ENCODE data around the gene REM2. TPM values are rescaled to one million over a fixed set of nuclear protein-coding genes. Genes with fewer than 3 reads are reported as not detected.
"Not testable (repeated sequence)": the region's sequence is repeated elsewhere in the genome, so short reads cannot be mapped to it uniquely, and the experiment has no call there.

REM2 gene
- total and polyA plus RNA-seq, 8 donors, result 0.12 to 1.2 (median 0.87) TPM; not detected in 3

- H3K27me3 ChIP-seq, result no peaks in the 10 kb centered on the region
- peak overlapping the region; percentile 72 to 89 (median 84) for H3K27ac ChIP-seq
- H3K4me3 ChIP-seq, result peak overlapping the region; percentile 30 to 49 (median 40)
- peaks cover 41 to 55% (median 48%) of the 10 kb centered on the region in 4 donors for H3K4me1 ChIP-seq
- H3K36me3 ChIP-seq, result no peaks in the 10 kb centered on the region
- intact Hi-C loops (cut with DNase I; ENCODE audit: low total_unique reads), result no loop called here
- TF ChIP-seq EP300 (IDR thresholded peaks at IDR 0.05), result no peak
- peak in 6 of 7 experiments; percentile 67 to 99 (median 91) for TF ChIP-seq CTCF (IDR thresholded peaks at IDR 0.05)
- no peak for TF ChIP-seq POLR2A (IDR thresholded peaks at IDR 0.05)
- TF ChIP-seq POLR2AphosphoS5 (IDR thresholded peaks at IDR 0.05), result peak in 2 of 3 donors; percentile 42 to 55
- 0 to 3% (median 2%) methylated on average over 18 to 20 of the region's 20 CpGs for WGBS, 5 donors
- no peaks in the 10 kb centered on the region for H3K9me3 ChIP-seq
- DNase-seq, result peak; percentile 94 to 96
Observed at GRCh38 chr14:22852940-22853767, 29.9 kb upstream of the REM2 start.

GRCh38 chr14:22854296-22854695 lies 28.7 kb upstream of the REM2 start:
- H3K4me3 ChIP-seq; H3K36me3 ChIP-seq; H3K9me3 ChIP-seq; H3K27me3 ChIP-seq; DNase-seq; intact Hi-C loops (cut with DNase I; ENCODE audit: low total_unique reads); H3K27ac ChIP-seq: not testable (repeated sequence)
- 95 to 99% (median 96%) methylated on average over 11 of the region's 11 CpGs for WGBS, 5 donors
- H3K4me1 ChIP-seq, result peaks cover 30 to 44% (median 38%) of the 10 kb centered on the region in 4 donors

- no peaks in the 10 kb centered on the region for H3K27me3 ChIP-seq
- H3K27ac ChIP-seq, result peak overlapping the region in 1 of 5 donors; percentile 10
- no peak overlapping the region for H3K4me3 ChIP-seq
- no peaks in the 10 kb centered on the region for H3K36me3 ChIP-seq
- DNase-seq, result no peak
- intact Hi-C loops (cut with DNase I; ENCODE audit: low total_unique reads), result no loop called here
- no peaks in the 10 kb centered on the region for H3K9me3 ChIP-seq
- TF ChIP-seq POLR2A (IDR thresholded peaks at IDR 0.05), result no peak
- 73 to 82% (median 75%) methylated on average over 8 of the region's 8 CpGs for WGBS, 5 donors
- peaks cover 22 to 35% (median 29%) of the 10 kb centered on the region in 4 donors for H3K4me1 ChIP-seq
Observed at GRCh38 chr14:22854963-22855724, 27.9 kb upstream of the REM2 start.

- H3K9me3 ChIP-seq, result no peaks in the 10 kb centered on the region
- H3K4me3 ChIP-seq, result no peak overlapping the region
- no peaks in the 10 kb centered on the region for H3K27me3 ChIP-seq
- 94 to 98% (median 96%) methylated on average over 5 of the region's 5 CpGs for WGBS, 5 donors
- DNase-seq, result no peak
- peaks cover 10 to 23% (median 17%) of the 10 kb centered on the region in 4 donors for H3K4me1 ChIP-seq
- no peaks in the 10 kb centered on the region for H3K36me3 ChIP-seq
- no peak overlapping the region for H3K27ac ChIP-seq
- intact Hi-C loops (cut with DNase I; ENCODE audit: low total_unique reads), result no loop called here
- TF ChIP-seq POLR2A (IDR thresholded peaks at IDR 0.05), result no peak
- TF ChIP-seq EP300 (IDR thresholded peaks at IDR 0.05), result no peak
Observed at GRCh38 chr14:22856428-22856827, 26.6 kb upstream of the REM2 start.

GRCh38 chr14:22860377-22860776 lies 22.6 kb upstream of the REM2 start:
- H3K9me3 ChIP-seq; H3K27me3 ChIP-seq; DNase-seq; intact Hi-C loops (cut with DNase I; ENCODE audit: low total_unique reads); H3K4me3 ChIP-seq; H3K4me1 ChIP-seq; H3K27ac ChIP-seq; H3K36me3 ChIP-seq: not testable (repeated sequence)
- WGBS, 5 donors, result 57 to 92% (median 85%) methylated on average over 3 of the region's 3 CpGs

GRCh38 chr14:22861651-22862050 lies 21.4 kb upstream of the REM2 start:
- Histone ChIP-seq H3K27me3 (no peaks in the 10 kb centered on the region), H3K4me1 (no peaks in the 10 kb centered on the region), H3K9me3 (no peaks in the 10 kb centered on the region), H3K27ac (no peak overlapping the region), H3K4me3 (no peak overlapping the region), H3K36me3 (no peaks in the 10 kb centered on the region)
- intact Hi-C loops (cut with DNase I; ENCODE audit: low total_unique reads), result no loop called here
- TF ChIP-seq POLR2A (IDR thresholded peaks at IDR 0.05), result no peak
- TF ChIP-seq CTCF (IDR thresholded peaks at IDR 0.05), result no peak
- TF ChIP-seq EP300 (IDR thresholded peaks at IDR 0.05), result no peak
- no peak for TF ChIP-seq POLR2AphosphoS5 (IDR thresholded peaks at IDR 0.05)
- no peak for DNase-seq

Measured in stomach (tissue), 9 donors.